ENCODE results near the gene ANO1. TPM values are rescaled to one million over a fixed set of nuclear protein-coding genes. Genes with fewer than 3 reads are reported as not detected.

The ANO1 gene
- polyA plus RNA-seq, 3 donors = not detected

DNA sequence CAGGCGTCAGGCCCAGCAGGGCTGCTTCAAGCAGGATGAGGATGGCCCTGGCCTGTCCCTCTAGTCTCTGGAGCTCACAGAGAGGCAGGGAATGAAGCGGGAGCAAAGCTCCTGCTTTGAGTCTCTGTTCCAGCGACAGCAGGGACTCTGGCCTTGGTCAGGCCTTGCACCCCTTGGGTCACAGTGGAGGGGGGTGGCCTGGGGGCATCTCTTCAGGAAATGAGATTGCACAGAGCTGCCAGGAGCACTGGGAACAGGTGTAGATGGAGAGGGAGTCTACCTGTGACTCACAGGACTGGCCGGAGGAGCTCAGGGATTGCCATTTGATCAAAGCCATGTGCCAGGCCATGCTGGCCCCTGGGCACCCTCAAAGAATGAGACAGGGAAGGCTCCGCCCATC is 1.6 kb downstream of the ANO1 start:
- H3K36me3 ChIP-seq (replicated peaks in 1 of 2; ENCODE audit: control insufficient read depth in 1 of 2, insufficient read depth in 2 of 2, low read length in 2 of 2) = no peaks in the 10 kb centered on the region
- TF ChIP-seq, protein P1, sequence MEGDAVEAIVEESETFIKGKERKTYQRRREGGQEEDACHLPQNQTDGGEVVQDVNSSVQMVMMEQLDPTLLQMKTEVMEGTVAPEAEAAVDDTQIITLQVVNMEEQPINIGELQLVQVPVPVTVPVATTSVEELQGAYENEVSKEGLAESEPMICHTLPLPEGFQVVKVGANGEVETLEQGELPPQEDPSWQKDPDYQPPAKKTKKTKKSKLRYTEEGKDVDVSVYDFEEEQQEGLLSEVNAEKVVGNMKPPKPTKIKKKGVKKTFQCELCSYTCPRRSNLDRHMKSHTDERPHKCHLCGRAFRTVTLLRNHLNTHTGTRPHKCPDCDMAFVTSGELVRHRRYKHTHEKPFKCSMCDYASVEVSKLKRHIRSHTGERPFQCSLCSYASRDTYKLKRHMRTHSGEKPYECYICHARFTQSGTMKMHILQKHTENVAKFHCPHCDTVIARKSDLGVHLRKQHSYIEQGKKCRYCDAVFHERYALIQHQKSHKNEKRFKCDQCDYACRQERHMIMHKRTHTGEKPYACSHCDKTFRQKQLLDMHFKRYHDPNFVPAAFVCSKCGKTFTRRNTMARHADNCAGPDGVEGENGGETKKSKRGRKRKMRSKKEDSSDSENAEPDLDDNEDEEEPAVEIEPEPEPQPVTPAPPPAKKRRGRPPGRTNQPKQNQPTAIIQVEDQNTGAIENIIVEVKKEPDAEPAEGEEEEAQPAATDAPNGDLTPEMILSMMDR (IDR thresholded peaks at IDR 0.05) = no peak
- H3K27ac Mint-ChIP-seq = no peak overlapping the region
- H3K9me3 ChIP-seq (replicated peaks in 1 of 2; ENCODE audit: control insufficient read depth in 1 of 2, insufficient read depth in 1 of 2, low read length in 2 of 2) = no peaks in the 10 kb centered on the region
- no peak overlapping the region for H3K27ac ChIP-seq (ENCODE audit: low read depth in 1 of 2, low read length in 2 of 2)
- peaks cover 3 to 52% of the 10 kb centered on the region in 2 donors for H3K27me3 ChIP-seq (ENCODE audit: control insufficient read depth in 2 of 2, insufficient read depth in 2 of 2, low read length in 2 of 2)
- no peak overlapping the region for H3K4me2 ChIP-seq (replicated peaks; ENCODE audit: extremely low read depth, low read length, poor library complexity, severe bottlenecking)
- H3K9ac ChIP-seq (ENCODE audit: insufficient read depth, low read length, poor library complexity, severe bottlenecking) = no peak overlapping the region
- 79% methylated on average over 5 of the region's 5 CpGs for WGBS (ENCODE audit: insufficient coverage)
- no peaks in the 10 kb centered on the region for H4K20me1 ChIP-seq (ENCODE audit: insufficient read depth, low read length)
- no peaks in the 10 kb centered on the region for H3K4me1 ChIP-seq (ENCODE audit: control insufficient read depth in 1 of 2, insufficient read depth in 2 of 2, low read length in 2 of 2)
- H3K79me2 ChIP-seq (ENCODE audit: insufficient read depth, low read length) = no peaks in the 10 kb centered on the region
- H3K4me3 Mint-ChIP-seq = peak overlapping the region in 1 of 2 donors; percentile 20
- DNase-seq = no peak
- no peaks in the 10 kb centered on the region for H3K36me3 Mint-ChIP-seq
- intact Hi-C loops (cut with micrococcal nuclease) = no loop called here
- no peaks in the 10 kb centered on the region for H3K4me1 Mint-ChIP-seq
- H2AFZ ChIP-seq (ENCODE audit: insufficient read depth, low read depth, low read length, poor library complexity, severe bottlenecking) = no peak overlapping the region
- H3K27me3 Mint-ChIP-seq (ENCODE audit: low read depth in 3 of 3) = peaks cover 34 to 60% (median 48%) of the 10 kb centered on the region in 3 donors
- H3K9me3 Mint-ChIP-seq = no peaks in the 10 kb centered on the region
- no peak overlapping the region for H3K4me3 ChIP-seq (replicated peaks in 1 of 3; ENCODE audit: low read depth in 2 of 3, low read length in 3 of 3)

GRCh38 chr11:70080763-70081162 is 2.6 kb downstream of the ANO1 start:
- H3K4me2 ChIP-seq (replicated peaks; ENCODE audit: extremely low read depth, low read length, poor library complexity, severe bottlenecking) = no peak overlapping the region

More at GRCh38 chr11:70080763-70081162, 2.6 kb downstream of the ANO1 start:
- no peak overlapping the region for H3K4me3 ChIP-seq (replicated peaks in 1 of 3; ENCODE audit: low read depth in 2 of 3, low read length in 3 of 3)
- H3K36me3 ChIP-seq (replicated peaks in 1 of 2; ENCODE audit: control insufficient read depth in 1 of 2, insufficient read depth in 2 of 2, low read length in 2 of 2) = no peaks in the 10 kb centered on the region
- H3K9ac ChIP-seq (ENCODE audit: insufficient read depth, low read length, poor library complexity, severe bottlenecking) = no peak overlapping the region
- Mint-ChIP-seq H3K36me3 (no peaks in the 10 kb centered on the region), H3K9me3 (no peaks in the 10 kb centered on the region), H3K27ac (no peak overlapping the region), H3K4me3 (no peak overlapping the region), H3K4me1 (no peaks in the 10 kb centered on the region), H3K27me3 (ENCODE audit: low read depth in 3 of 3) (peaks cover 32 to 49% (median 41%) of the 10 kb centered on the region in 3 donors)
- peaks cover 3 to 42% of the 10 kb centered on the region in 2 donors for H3K27me3 ChIP-seq (ENCODE audit: control insufficient read depth in 2 of 2, insufficient read depth in 2 of 2, low read length in 2 of 2)
- TF ChIP-seq, protein P1 (IDR thresholded peaks at IDR 0.05) = no peak
- H3K79me2 ChIP-seq (ENCODE audit: insufficient read depth, low read length) = no peaks in the 10 kb centered on the region
- DNase-seq = no peak
- no peaks in the 10 kb centered on the region for H3K4me1 ChIP-seq (ENCODE audit: control insufficient read depth in 1 of 2, insufficient read depth in 2 of 2, low read length in 2 of 2)
- no peaks in the 10 kb centered on the region for H4K20me1 ChIP-seq (ENCODE audit: insufficient read depth, low read length)
- 83% methylated on average over 9 of the region's 10 CpGs for WGBS (ENCODE audit: insufficient coverage)
- H2AFZ ChIP-seq (ENCODE audit: insufficient read depth, low read depth, low read length, poor library complexity, severe bottlenecking) = no peak overlapping the region
- H3K27ac ChIP-seq (ENCODE audit: low read depth in 1 of 2, low read length in 2 of 2) = no peak overlapping the region
- intact Hi-C loops (cut with micrococcal nuclease) = no loop called here
- H3K9me3 ChIP-seq (replicated peaks in 1 of 2; ENCODE audit: control insufficient read depth in 1 of 2, insufficient read depth in 1 of 2, low read length in 2 of 2) = no peaks in the 10 kb centered on the region
